OCI-LY7 (cell line): ENCODE data around the gene SLC41A3.

Experiments
- CTCF ChIP-seq: fragments of 200-600 bp; sonication (generic); conservative IDR thresholded peaks from 2 replicates; pipeline ENCODE4 v1.5.1; 2014; ENCODE audit warnings: mild to moderate bottlenecking, antibody characterized with exemption, low read length, moderate library complexity, mixed read lengths
- EZH2phosphoT487 ChIP-seq: fragments of 200-600 bp; sonication (generic); IDR thresholded peaks from 2 replicates; pipeline ENCODE4 v1.6.1; 2018; ENCODE audit warnings: low read depth, borderline replicate concordance, mild to moderate bottlenecking, mixed run types, antibody characterized with exemption, low read length, moderate library complexity, mixed read lengths

DNA sequence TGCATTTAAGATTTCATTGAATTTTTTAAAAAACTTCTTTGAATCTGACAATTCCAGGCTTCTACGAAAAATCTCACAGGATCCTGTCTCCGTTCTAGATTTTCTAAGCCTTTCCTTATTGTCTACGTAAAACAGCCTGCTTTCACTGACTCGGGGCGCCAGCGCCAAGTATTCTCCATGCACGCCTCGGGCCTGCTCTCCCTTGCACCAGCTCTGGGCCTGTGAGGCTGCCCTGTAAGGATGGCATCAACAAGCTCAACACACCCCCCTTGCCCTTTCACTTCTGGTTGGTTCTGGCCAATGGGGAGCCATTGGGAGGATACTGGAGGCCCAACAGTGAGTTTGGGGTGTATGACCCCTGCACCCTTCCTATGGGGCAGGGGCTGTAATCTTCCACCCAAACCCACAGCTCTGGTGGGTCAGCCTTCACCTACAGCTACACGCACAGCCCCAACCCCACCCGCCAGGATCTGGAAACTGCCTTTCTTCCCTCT lies 47.8 kb downstream of the SLC41A3 start:
- no peak for TF ChIP-seq EZH2phosphoT487
- no peak for TF ChIP-seq CTCF
